HEK293 (cell line): ENCODE results near the gene SIK3.

ENCODE experiments used
- CTCF ChIP-seq: fragments of 450-650 bp; formaldehyde crosslinking; IDR thresholded peaks from 2 replicates; pipeline ENCODE4 v1.5.1; 2016; ENCODE audit warnings: missing biosample characterization, missing genetic modification characterization
- PRDM4 ChIP-seq: fragments of 450-650 bp; formaldehyde crosslinking; IDR thresholded peaks from 2 replicates; pipeline ENCODE4 v1.5.1; 2017; ENCODE audit warnings: missing biosample characterization, missing genetic modification characterization
- YY1 ChIP-seq: fragments of 450-650 bp; formaldehyde crosslinking; IDR thresholded peaks from 2 replicates; pipeline ENCODE4 v1.5.1; 2018; ENCODE audit warnings: missing biosample characterization, missing genetic modification characterization
- ZNF37A ChIP-seq: fragments of 450-650 bp; IDR thresholded peaks from 2 replicates; pipeline ENCODE4 v1.5.1; 2018; ENCODE audit warnings: missing biosample characterization, missing genetic modification characterization
- ZSCAN18 ChIP-seq: fragments of 450-650 bp; formaldehyde crosslinking; IDR thresholded peaks from 2 replicates; pipeline ENCODE4 v1.5.1; 2016; ENCODE audit warnings: missing biosample characterization, missing genetic modification characterization

GRCh38 chr11:116813170-116813569 lies 285.1 kb downstream of the SIK3 start:
- TF ChIP-seq YY1 (tag by site-specific recombination) (no peak), ZNF37A (tag by site-specific recombination) (no peak), CTCF (tag by site-specific recombination) (no peak), ZSCAN18 (no peak), PRDM4 (no peak)
